RWPE1 (cell line): ENCODE results near the gene POGZ.
A peak's percentile ranks its signal among the peaks of the same experiment; 100 is the strongest.

Experiments
- CTCF ChIA-PET: fragments of 350-600 bp; sonication (Branson Sonifier 250); formaldehyde crosslinking; extraction: SDS; loops from one replicate; lab custom pipeline; 2021; lab: Yijun Ruan, JAX
- POLR2A ChIA-PET: fragments of 400-600 bp; formaldehyde crosslinking; extraction: SDS; loops from one replicate; lab custom pipeline; 2020; ENCODE audit warnings: antibody characterized with exemption; ENCODE audit not compliant: low non-redundant PET; lab: Yijun Ruan, JAX
- DNase-seq: peaks from one replicate; pipeline ENCODE4 v3.0.0; 2012; ENCODE audit warnings: low spot score
- H3K27ac ChIP-seq: fragments of 450-650 bp; 2 replicates; pipeline ENCODE4 v1.5.1; 2017
- TF ChIP-seq, protein P1 (sequence below): fragments of 450-650 bp; conservative IDR thresholded peaks from 2 replicates; pipeline ENCODE4 v1.5.1; 2017; ENCODE audit warnings: low read depth, mild to moderate bottlenecking

POGZ gene

GRCh38 chr1:151501474-151501873, 42.2 kb upstream of the POGZ start:
- no peak overlapping the region for H3K27ac ChIP-seq
- ChIA-PET POLR2A (no interaction called here), CTCF (no interaction called here)
- TF ChIP-seq, protein P1, sequence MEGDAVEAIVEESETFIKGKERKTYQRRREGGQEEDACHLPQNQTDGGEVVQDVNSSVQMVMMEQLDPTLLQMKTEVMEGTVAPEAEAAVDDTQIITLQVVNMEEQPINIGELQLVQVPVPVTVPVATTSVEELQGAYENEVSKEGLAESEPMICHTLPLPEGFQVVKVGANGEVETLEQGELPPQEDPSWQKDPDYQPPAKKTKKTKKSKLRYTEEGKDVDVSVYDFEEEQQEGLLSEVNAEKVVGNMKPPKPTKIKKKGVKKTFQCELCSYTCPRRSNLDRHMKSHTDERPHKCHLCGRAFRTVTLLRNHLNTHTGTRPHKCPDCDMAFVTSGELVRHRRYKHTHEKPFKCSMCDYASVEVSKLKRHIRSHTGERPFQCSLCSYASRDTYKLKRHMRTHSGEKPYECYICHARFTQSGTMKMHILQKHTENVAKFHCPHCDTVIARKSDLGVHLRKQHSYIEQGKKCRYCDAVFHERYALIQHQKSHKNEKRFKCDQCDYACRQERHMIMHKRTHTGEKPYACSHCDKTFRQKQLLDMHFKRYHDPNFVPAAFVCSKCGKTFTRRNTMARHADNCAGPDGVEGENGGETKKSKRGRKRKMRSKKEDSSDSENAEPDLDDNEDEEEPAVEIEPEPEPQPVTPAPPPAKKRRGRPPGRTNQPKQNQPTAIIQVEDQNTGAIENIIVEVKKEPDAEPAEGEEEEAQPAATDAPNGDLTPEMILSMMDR: no peak
- DNase-seq: no peak

- no peak overlapping the region for H3K27ac ChIP-seq
- no peak for DNase-seq
- TF ChIP-seq, protein P1: no peak
- POLR2A ChIA-PET: no interaction called here
- CTCF ChIA-PET: no interaction called here
Observed at GRCh38 chr1:151499930-151500329, 40.6 kb upstream of the POGZ start.

- no peak overlapping the region for H3K27ac ChIP-seq
- ChIA-PET CTCF (no interaction called here), POLR2A (no interaction called here)
- TF ChIP-seq, protein P1: no peak
- DNase-seq: no peak
Observed at GRCh38 chr1:151499365-151499764, 40.1 kb upstream of the POGZ start.

- ChIA-PET POLR2A (no interaction called here), CTCF (interaction anchor here (0.6 kb wide), 1 partner anchor 20 kb away, joined by 3 read pairs; no protein-coding TSS in a partner anchor)
- TF ChIP-seq, protein P1: no peak
- DNase-seq: no peak
- H3K27ac ChIP-seq: no peak overlapping the region
Observed at GRCh38 chr1:151495316-151495715, 36.0 kb upstream of the POGZ start.

- peak; percentile 88 for DNase-seq
- POLR2A ChIA-PET: no interaction called here
- H3K27ac ChIP-seq: peak overlapping the region; percentile 61
- CTCF ChIA-PET: interaction anchor here (0.7 kb wide), 1 partner anchor 10 kb away, joined by 3 read pairs; no protein-coding TSS in a partner anchor
- TF ChIP-seq, protein P1: no peak
Observed at GRCh38 chr1:151494741-151495281, 35.5 kb upstream of the POGZ start.

- DNase-seq: no peak
- TF ChIP-seq, protein P1: no peak
- CTCF ChIA-PET: interaction anchor here (0.6 to 1.1 kb wide), 2 partner anchors 8 to 27 kb away, joined by 3 read pairs; no protein-coding TSS in a partner anchor
- POLR2A ChIA-PET: no interaction called here
- no peak overlapping the region for H3K27ac ChIP-seq
Observed at GRCh38 chr1:151493042-151493441, 33.7 kb upstream of the POGZ start.
